ENCODE data around the gene BAD.
A peak's percentile ranks its signal among the peaks of the same experiment; 100 is the strongest.
"Not testable (repeated sequence)": the region's sequence is repeated elsewhere in the genome, so short reads cannot be mapped to it uniquely, and the experiment has no call there.

Gene BAD

GRCh38 chr11:64314805-64315561 lies 30.5 kb upstream of the BAD start:
- DNase-seq (ENCODE audit: low spot score): no peak

DNA sequence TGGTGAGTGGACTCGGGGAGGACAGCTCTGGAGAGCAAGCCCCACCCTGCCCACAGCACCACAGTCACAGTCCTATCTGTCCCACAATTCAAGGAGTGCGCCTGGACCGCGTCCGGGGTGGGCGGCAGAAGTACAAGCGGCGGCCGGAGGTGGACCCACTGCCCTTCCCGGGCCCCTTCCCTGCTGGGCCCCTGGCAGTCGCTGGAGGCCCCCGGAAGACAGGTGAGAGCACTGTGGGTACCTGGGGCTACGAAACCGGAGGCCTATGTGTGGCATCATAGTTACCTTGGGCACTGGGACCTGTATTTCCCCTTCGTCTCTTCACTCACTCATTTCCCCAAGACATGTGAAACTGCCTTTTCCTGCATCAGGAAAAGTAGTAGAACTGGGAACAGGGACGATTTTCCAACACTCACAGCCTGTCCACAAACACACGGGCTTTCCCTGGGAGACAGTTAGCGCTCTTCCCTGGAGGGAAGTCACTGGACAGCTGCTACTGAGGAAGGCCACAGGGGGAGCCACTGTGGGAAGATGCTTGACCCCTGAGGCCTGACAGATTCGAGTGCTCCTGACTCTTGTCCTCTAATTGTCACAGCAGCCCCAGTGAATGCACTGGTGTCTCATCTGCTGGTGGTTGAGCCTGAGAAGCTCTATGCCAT lies 29.8 kb upstream of the BAD start:
- DNase-seq (ENCODE audit: low spot score): no peak

DNA sequence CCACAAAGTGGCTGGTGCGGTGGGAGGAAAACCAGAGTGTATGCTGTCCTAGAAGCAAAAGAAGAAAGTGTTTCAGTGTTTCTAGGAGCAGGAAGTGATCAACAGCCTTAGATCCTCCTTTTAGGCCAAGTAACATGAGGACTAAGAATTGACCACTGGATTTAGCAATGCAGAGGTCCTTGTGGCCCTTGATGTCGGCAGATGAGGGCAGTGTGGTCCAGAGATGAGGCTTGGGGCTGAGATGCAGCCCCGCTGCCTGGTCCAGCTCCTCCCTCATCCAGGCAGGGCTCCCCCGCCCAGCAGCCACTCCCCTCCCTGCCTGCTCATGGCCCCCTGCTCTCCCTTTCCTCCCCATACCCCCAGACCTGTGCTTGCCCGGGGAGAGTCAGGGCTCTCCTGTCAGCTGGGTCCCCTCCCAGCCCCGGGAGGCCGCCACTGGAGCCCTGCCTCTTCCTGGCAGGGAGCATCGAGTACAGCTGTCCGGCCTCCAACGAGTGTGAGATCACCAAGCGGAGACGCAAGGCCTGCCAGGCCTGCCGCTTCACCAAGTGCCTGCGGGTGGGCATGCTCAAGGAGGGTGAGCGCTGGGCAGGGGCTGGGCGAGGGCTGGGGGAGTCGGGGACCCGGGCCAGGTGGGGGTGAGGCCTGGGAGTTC lies 29.2 kb upstream of the BAD start:
- DNase-seq (ENCODE audit: low spot score): no peak

- DNase-seq (ENCODE audit: low spot score): no peak
Observed at GRCh38 chr11:64312947-64313346, 28.5 kb upstream of the BAD start.

DNA sequence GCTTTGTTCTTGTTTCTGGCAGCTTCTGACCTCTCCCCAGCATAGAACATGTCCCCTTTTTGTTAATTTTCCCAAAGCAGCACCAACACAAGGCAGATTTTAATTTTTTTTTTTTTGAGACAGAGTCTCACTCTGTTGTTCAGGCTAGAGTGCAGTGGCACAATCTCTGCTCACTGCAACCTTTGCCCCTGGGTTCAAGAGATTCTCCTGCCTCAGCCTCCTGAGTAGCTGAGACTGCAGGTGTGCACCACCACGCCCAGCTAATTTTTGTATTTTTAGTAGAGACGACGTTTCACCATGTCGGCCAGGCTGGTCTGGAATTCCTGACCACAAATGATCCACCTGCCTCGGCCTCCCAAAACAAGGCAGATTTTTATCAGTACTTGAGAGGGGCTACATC lies 23.3 kb upstream of the BAD start:
- not testable (repeated sequence) for DNase-seq (ENCODE audit: low spot score)

GRCh38 chr11:64306876-64307622 lies 22.6 kb upstream of the BAD start:
- no peak for DNase-seq (ENCODE audit: low spot score)

DNA sequence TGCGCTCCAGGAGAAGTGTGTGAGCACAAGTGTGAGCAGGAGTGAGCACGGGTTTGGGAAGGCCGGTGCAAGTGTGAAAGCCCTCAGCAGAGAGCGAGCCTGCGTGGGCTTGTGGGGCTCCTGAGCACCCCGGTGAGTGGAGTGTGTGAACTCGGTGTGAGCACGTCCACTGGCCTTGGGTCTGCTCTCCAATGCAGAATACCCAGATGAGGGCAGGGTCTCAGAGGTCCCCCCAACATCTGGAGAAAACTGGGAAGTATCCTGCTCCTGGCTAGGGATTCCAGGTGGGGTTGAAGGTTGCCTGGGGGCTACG lies 22.1 kb upstream of the BAD start:
- DNase-seq (ENCODE audit: low spot score): no peak

DNA sequence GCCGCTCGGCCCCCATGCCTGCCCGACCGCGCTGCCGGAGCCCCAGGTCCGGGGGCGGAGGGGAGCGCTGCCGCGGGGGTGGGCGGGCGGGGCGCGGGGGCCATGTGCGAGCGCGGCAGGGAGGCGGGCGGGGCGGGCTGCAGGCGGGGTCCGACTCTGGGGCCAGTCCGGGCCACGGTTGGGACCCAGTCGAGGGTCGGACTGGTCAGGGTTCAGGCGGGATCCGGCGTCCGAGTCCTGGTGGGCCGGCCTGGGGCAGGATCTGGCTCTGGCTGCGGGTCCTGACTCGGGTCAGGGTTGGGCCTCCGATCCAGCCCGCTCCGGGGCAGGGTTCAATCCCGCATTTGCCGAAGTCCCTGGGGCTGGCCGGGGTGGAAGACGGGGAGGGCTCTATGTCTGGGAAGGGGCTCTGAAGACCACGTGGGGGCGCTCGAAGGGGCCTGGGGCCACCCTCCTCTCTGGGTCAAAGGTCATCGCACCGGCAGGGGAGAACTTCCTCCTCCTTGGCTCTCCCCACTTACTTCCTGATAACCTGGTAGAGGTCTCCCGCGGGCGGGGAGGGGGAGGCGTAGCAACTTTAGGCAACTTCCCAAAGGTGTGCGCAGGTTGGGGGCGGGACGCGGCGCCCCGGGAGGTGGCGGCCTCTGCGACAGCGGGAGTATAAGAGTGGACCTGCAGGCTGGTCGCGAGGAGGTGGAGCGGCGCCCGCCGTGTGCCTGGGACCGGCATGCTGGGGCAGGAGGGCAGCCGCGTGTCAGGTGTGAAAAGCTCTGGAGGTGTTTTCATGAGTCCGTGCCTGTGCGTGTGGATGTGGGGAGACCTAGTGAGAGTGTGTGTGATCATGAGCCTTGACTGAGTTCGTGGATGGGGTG lies 21.5 kb upstream of the BAD start:
- DNase-seq (ENCODE audit: low spot score): peak; percentile 58

DNA sequence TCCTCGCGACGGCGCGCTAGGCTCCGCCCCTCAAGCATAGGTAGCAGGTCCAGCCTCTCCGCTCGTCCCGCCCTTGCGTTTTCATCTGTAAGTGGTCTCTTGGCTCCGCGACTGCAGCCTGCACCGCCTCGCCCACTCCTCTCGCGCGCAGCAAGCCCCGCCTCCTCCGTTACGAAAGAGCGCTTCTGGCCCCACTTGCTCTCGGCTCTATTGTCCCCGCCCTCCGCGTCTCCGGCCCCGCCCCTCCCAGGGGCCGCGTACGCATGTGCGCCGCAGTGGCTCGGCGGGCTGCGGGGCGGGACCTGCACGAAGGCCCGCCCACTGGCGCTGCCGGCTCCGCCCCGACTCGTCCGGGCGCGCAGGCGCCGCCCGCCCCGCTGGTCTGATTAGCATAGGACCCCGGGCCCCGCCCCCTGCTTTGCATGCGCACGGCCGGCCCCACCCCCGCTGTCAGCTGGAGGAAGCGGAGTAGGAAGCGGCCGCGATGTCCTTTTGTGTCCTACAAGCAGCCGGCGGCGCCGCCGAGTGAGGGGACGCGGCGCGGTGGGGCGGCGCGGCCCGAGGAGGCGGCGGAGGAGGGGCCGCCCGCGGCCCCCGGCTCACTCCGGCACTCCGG lies 20.7 kb upstream of the BAD start, which contains the start of gene ESRRA:
Gene ESRRA (plus strand): TSS at position 450 of the 616 bp plus-strand sequence. CDS start 1,656 bp downstream, outside the sequence.
- DNase-seq (ENCODE audit: low spot score): peak; percentile 85

DNA sequence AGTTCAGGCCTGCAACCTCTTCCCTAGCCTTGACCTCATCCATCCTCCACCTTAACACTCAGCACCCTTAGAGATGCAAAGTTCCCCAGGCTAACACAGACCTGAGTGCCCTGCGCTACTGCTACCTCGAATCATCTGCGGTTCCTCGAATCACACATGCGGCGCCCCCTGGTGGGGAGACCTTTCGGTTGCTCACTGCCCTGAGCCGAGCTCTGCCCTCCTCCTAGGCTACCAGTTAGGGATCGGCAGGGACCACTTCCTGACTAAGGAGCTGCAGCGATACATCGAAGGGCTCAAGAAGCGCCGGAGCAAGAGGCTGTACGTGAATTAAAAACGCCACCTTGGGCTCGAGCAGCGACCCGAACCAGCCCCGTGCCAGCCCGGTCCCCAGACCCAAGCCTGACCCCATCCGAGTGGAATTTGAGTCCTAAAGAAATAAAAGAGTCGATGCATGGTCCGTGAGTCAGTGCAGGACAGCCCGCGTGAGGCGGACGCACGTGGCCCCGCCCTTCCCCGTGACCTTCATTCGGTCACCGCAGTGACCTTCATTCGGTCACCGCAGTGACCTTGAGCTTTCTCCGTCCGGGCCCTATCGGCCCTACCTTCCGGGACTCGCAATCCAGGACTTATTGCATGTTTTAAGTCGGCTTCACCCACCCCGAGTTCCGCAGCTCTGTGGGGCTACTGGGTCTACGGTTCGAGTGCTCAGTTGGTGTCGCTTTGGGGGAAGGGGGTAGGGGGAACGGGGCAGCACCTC lies 20.0 kb upstream of the BAD start:
- DNase-seq (ENCODE audit: low spot score): peak; percentile 80

DNA sequence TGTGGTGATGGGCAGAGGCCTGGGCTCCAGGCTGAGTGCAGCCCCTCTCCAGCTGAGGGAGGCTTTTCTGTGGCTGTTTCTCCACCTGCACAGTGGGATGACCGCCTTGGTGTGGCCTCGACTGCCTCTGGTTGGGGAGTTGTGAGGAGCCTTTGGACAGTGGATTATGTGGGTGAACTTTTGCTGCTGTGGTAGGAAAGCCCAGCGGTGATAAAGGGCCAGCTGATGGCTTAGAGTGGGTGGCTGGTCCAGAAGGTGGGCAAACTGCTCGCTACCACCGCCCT lies 19.5 kb upstream of the BAD start:
- no peak for DNase-seq (ENCODE audit: low spot score)

DNA sequence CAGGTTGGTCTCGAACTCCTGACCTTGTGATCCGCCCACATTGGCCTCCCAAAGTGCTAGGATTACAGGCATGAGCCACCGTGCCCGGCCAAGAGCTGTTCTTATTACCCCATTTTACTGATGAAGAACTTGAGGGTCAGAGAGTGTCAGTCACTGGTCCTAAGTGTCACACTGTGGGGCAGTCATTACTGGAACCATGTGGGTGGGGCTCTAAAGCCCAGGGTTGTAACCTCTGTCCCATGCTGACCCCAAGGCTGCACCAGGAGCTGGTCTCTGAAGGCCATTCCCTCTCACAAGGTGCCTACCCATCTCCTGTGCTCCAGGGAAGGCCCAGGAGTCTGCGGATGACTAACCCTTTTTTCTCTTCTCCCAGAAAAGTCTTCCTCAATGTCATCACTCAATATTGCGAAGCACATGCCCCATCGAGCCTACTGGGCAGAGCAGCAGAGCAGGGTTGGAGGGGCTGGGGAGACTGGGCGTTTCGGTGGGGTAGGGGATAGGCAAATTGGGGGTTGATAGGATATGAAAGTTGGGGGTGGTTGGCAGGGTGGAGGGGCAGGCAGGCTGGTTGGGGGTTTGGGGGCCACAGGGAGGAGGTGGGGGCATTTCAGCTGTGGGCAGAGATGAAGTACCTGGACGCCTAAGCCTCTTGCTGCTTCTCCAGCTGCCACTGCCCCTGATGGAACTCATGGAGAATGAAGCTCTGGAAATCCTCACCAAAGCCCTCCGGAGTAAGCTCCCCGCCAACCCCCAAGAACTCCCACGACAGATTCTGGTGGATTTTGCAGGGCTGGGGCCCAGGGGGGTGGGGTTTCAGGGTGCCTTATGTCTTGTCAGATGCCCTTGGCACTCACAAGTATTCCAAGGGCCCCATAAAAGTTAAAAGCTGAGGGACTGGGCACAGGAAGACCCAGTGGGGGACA lies 18.9 kb upstream of the BAD start:
- DNase-seq (ENCODE audit: low spot score): no peak

DNA sequence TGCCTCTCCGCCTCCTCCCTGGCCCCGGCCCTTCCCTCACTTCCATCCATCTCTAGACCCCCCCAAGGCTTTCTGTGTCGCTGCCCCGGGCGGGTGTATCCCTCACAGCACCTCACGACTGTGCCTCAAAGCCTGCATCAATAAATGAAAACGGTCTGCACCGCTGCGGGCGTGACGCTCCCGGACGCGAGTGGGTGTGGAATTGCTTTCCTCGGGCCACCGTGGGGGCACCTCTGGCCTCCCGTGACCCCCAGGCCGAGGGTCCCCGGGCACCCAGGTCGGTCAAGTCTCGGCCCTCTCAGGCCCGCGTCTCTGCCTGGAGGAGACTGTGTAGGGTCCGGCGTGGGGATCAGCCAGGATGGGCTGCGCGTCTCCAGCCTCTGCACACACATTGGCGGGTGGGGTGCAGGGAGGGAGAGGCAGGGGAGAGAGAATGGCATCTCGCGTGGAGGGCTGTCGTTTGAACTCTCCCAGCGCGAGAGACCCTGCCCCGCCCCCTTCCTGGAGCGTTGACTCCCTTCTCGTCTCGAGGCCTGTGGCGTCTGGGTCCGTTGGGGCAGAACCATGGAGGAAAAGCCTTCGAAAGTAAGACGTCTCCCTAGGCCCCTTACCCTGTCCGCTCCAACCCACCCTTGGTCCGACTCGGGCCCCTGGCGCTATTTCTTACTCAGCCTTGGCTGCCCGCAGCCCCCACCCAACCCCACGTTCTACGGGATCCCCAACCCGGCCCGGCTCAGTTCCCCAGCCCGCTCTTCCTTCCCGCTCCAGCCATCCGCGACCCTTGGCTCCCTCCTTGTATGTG lies 15.6 kb upstream of the BAD start, which contains the start of gene CATSPERZ:
Gene CATSPERZ (plus strand): TSS at position 512 of the 802 bp plus-strand sequence. CDS start 53 bp downstream, at position 565.
- no peak for DNase-seq (ENCODE audit: low spot score)

GRCh38 chr11:64298966-64299846 lies 14.7 kb upstream of the BAD start:
- DNase-seq (ENCODE audit: low spot score): no peak

DNA sequence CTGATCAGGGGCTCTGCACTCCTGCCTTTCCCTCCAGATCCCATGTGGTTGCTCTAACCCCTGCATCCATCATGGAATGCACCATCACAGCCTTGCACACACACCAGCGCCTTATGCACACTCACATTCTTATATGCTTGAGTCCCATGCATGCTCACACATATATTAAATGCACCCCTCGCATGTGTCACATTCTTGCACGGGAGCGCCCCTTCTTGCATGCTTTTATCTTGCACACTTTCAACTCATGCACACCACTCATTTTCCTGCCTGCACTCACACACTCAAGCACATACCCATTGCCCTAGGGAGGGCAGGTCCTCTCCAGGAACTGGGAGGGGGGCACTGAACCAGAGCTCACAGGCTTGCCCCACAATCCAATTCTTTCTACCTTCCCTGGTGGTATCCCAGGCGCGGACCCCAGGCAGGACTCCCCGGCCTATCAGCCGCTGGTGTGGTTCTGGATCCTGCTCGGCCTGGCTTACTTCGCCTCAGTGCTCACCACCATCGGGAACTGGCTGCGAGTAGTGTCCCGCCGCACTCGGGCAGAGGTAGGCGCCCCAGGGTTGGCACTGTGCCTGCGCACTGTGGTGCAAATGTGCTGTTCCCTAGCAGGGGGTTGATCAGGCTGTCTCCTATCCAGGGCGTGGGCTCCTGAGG lies 13.4 kb upstream of the BAD start:
- DNase-seq (ENCODE audit: low spot score): no peak

DNA sequence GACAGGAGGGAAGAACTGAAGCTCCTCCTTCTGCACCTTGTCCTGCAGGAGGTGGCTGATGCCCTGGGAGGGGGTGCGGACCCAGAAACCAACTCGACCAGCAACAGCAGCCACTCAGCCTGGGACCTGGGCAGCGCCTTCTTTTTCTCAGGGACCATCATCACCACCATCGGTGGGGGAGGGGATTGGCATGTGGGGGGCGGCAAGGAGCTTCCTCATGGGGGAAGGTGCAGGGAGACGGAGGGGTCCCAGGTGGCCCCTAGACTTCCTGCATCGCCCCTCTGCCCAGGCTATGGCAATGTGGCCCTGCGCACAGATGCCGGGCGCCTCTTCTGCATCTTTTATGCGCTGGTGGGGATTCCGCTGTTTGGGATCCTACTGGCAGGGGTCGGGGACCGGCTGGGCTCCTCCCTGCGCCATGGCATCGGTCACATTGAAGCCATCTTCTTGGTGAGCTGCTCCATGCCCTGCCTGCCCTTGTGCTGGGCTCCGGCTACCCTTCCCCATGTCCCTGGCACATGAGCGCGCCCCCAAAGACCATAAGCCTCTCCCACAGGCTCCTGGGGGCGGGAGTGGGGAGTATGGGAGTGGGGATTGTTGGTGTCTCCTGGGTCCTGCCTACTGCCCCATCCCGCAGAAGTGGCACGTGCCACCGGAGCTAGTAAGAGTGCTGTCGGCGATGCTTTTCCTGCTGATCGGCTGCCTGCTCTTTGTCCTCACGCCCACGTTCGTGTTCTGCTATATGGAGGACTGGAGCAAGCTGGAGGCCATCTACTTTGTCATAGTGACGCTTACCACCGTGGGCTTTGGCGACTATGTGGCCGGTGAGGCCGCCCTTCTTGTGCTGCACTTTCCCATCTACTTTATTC lies 12.6 kb upstream of the BAD start:
- DNase-seq (ENCODE audit: low spot score): no peak
